GM04503 (cell line): ENCODE results near the gene PERP.

Source experiments
- DNase-seq: peaks from one replicate; pipeline ENCODE4 v3.0.0-alpha.2; 2012; ENCODE audit warnings: low read depth

Gene PERP

GRCh38 chr6:138052783-138053182 lies 54.4 kb downstream of the PERP start:
- DNase-seq: no peak

GRCh38 chr6:138044972-138045371 lies 62.2 kb downstream of the PERP start:
- no peak for DNase-seq

GRCh38 chr6:138044458-138044857 lies 62.8 kb downstream of the PERP start:
- no peak for DNase-seq
